ENCODE measurements around the gene ARMC5. TPM values are rescaled to one million over a fixed set of nuclear protein-coding genes. Genes with fewer than 3 reads are reported as not detected.
"Not testable (repeated sequence)": the region's sequence is repeated elsewhere in the genome, so short reads cannot be mapped to it uniquely, and the experiment has no call there.

Gene ARMC5
- total RNA-seq, 3 donors from 2014 or later = 5.3 to 7.2 (median 6.9) TPM

- no peaks in the 10 kb centered on the region for H3K9me3 ChIP-seq
- no peak for DNase-seq (ENCODE audit: low spot score in 2 of 2)
- H3K4me3 ChIP-seq = no peak overlapping the region
- TF ChIP-seq POLR2A (IDR thresholded peaks at IDR 0.05) (no peak), CTCF (IDR thresholded peaks at IDR 0.05) (no peak), POLR2AphosphoS5 (IDR thresholded peaks at IDR 0.05) (no peak)
- intact Hi-C loops (cut with DNase I; ENCODE audit: low total_unique reads) = loop anchor here (10.0 kb wide), 1 partner anchor 446 kb away; no protein-coding TSS in a partner anchor
- peak overlapping the region in 1 of 2 donors; percentile 10 for H3K27ac ChIP-seq
- H3K36me3 ChIP-seq = no peaks in the 10 kb centered on the region
- H3K4me1 ChIP-seq = no peaks in the 10 kb centered on the region
- H3K27me3 ChIP-seq = no peaks in the 10 kb centered on the region
Measured at GRCh38 chr16:31440516-31441184, 18.7 kb upstream of the ARMC5 start.

GRCh38 chr16:31441956-31442355, 17.3 kb upstream of the ARMC5 start:
- no peaks in the 10 kb centered on the region for H3K27me3 ChIP-seq
- TF ChIP-seq POLR2AphosphoS5 (IDR thresholded peaks at IDR 0.05) (no peak), CTCF (IDR thresholded peaks at IDR 0.05) (no peak), POLR2A (IDR thresholded peaks at IDR 0.05) (no peak)
- H3K4me3 ChIP-seq = peak overlapping the region; percentile 60 to 81 (median 69)
- no peak for DNase-seq (ENCODE audit: low spot score in 2 of 2)
- H3K4me1 ChIP-seq = no peaks in the 10 kb centered on the region
- H3K9me3 ChIP-seq = no peaks in the 10 kb centered on the region
- H3K27ac ChIP-seq = peak overlapping the region; percentile 85 to 95
- H3K36me3 ChIP-seq = no peaks in the 10 kb centered on the region
- intact Hi-C loops (cut with DNase I; ENCODE audit: low total_unique reads) = loop anchor here (10.0 kb wide), 1 partner anchor 447 kb away; no protein-coding TSS in a partner anchor

GRCh38 chr16:31445931-31446330, 13.4 kb upstream of the ARMC5 start:
- H3K9me3 ChIP-seq; H3K36me3 ChIP-seq; H3K4me3 ChIP-seq; H3K27me3 ChIP-seq; H3K27ac ChIP-seq; DNase-seq (ENCODE audit: low spot score in 2 of 2); H3K4me1 ChIP-seq: not testable (repeated sequence)
- intact Hi-C loops (cut with DNase I; ENCODE audit: low total_unique reads) = loop anchor here (10.0 kb wide), 1 partner anchor 451 kb away; no protein-coding TSS in a partner anchor

GRCh38 chr16:31451201-31451600, 8.1 kb upstream of the ARMC5 start:
- Histone ChIP-seq H3K4me3 (no peak overlapping the region), H3K27me3 (no peaks in the 10 kb centered on the region), H3K9me3 (no peaks in the 10 kb centered on the region), H3K27ac (peak overlapping the region; percentile 22 to 61), H3K36me3 (no peaks in the 10 kb centered on the region), H3K4me1 (peaks cover 0 to 16% of the 10 kb centered on the region in 2 donors)
- TF ChIP-seq POLR2AphosphoS5 (IDR thresholded peaks at IDR 0.05) (no peak), POLR2A (IDR thresholded peaks at IDR 0.05) (no peak), CTCF (IDR thresholded peaks at IDR 0.05) (no peak)
- no peak for DNase-seq (ENCODE audit: low spot score in 2 of 2)
- intact Hi-C loops (cut with DNase I; ENCODE audit: low total_unique reads) = no loop called here

- intact Hi-C loops (cut with DNase I; ENCODE audit: low total_unique reads) = no loop called here
- H3K36me3 ChIP-seq = no peaks in the 10 kb centered on the region
- no peak for DNase-seq (ENCODE audit: low spot score in 2 of 2)
- no peaks in the 10 kb centered on the region for H3K27me3 ChIP-seq
- H3K27ac ChIP-seq = peak overlapping the region; percentile 22 to 61
- peaks cover 0 to 18% of the 10 kb centered on the region in 2 donors for H3K4me1 ChIP-seq
- H3K4me3 ChIP-seq = no peak overlapping the region
- TF ChIP-seq POLR2A (IDR thresholded peaks at IDR 0.05) (no peak), CTCF (IDR thresholded peaks at IDR 0.05) (peak in 2 of 3 donors; percentile 36 to 53)
- no peaks in the 10 kb centered on the region for H3K9me3 ChIP-seq
Measured at GRCh38 chr16:31451681-31452351, 7.5 kb upstream of the ARMC5 start.
